Adrenal gland (tissue), 12 donors: ENCODE data around the gene ARHGEF18. TPM values are rescaled to one million over a fixed set of nuclear protein-coding genes. Genes with fewer than 3 reads are reported as not detected.

Experiments
- DNase-seq, 7 donors: peaks; one replicate each; pipeline ENCODE4 v3.0.0-alpha.2; 2019 to 2020
- H3K27ac ChIP-seq, 5 donors: fragments of 200-600 bp; sonication (generic) in 4 of 5; 1 replicate in 3 of 5; 2 replicates in 2 of 5; pipeline versions ENCODE4 v1.5.1 to v1.8.0; 2016 to 2020; ENCODE audit warnings: mild to moderate bottlenecking in 1 of 5
- H3K27me3 ChIP-seq: fragments of 200-600 bp; 2 replicates; pipeline ENCODE4 v1.8.0; 2021
- H3K36me3 ChIP-seq, 2 donors: fragments of 200-600 bp; replicated peaks in 1 of 2; 1 replicate in 1 of 2; 2 replicates in 1 of 2; pipeline versions ENCODE4 v1.5.1 to v1.8.0; 2018 to 2022
- H3K4me1 ChIP-seq, 2 donors: fragments of 200-600 bp; replicated peaks in 1 of 2; 1 replicate in 1 of 2; 2 replicates in 1 of 2; pipeline versions ENCODE4 v1.5.1 to v1.8.0; 2018 to 2021
- H3K4me3 ChIP-seq, 4 donors: fragments of 200-600 bp; sonication (generic) in 3 of 4; one replicate each; pipeline ENCODE4 v1.5.1; 2016 to 2018
- H3K9me3 ChIP-seq, 3 donors: fragments of 200-600 bp; sonication (generic) in 1 of 3; replicated peaks in 1 of 3; 1 replicate in 2 of 3; 2 replicates in 1 of 3; pipeline versions ENCODE4 v1.5.1 to v1.8.0; 2016 to 2021
- CTCF ChIP-seq, 6 experiments: fragments of 450-650 bp in 4 of 6; fragments of 200-600 bp in 2 of 6; sonication (generic) in 1 of 6; IDR thresholded peaks; 1 replicate in 5 of 6; 2 replicates in 1 of 6; pipeline versions ENCODE4 v1.5.1 to v1.8.0; 2016 to 2021; ENCODE audit warnings: antibody characterized with exemption in 6 of 6, mild to moderate bottlenecking in 2 of 6, moderate library complexity in 1 of 6
- POLR2A ChIP-seq, 2 donors: fragments of 450-650 bp; IDR thresholded peaks; one replicate each; pipeline ENCODE4 v1.6.1; 2017; ENCODE audit warnings: antibody characterized with exemption in 2 of 2, mild to moderate bottlenecking in 2 of 2, moderate library complexity in 1 of 2
- WGBS, 4 donors: extraction: QIAGEN DNeasy Blood & Tissue Kit in 2 of 4; methylation state at CpG; one replicate each; pipeline versions ENCODE4 v1.1.5 to v1.1.7; 2013 to 2017; 5-methylcytosine and 5-hydroxymethylcytosine counted together
- intact Hi-C, 2 donors: fragments of 100-400 bp; cut with DNase I; formaldehyde crosslinking; loops; one replicate each; pipeline versions ENCODE4 v1.14.1 to v1.15.0; 2022 to 2023
- polyA plus RNA-seq, 3 donors: library from polyadenylated mRNA; stranded (reverse); fragments of 200-250 nt in 2 of 3; fragments of 350-450 nt in 1 of 3; fragmentation: Illumina TruSeq in 1 of 3; extraction: RNeasy Lipid Tissue Mini Kit (QIAGEN cat#74804) in 1 of 3; gene quantifications; one replicate each; pipeline ENCODE4 v1.2.3, GENCODE V29; 2013 to 2014
- total RNA-seq, 9 donors: library from RNA; depleted of rRNA in 4 of 9; stranded (reverse); fragments of >200 nt in 4 of 9; fragments of 120-200 nt in 1 of 9; fragmentation: NEBNext Ultra II Directional in 1 of 9; extraction: Animal tissue kit (Norgen Biotek cat#: 25700) in 1 of 9; gene quantifications; one replicate each; pipeline versions ENCODE4 v1.1.0 to v1.2.4, GENCODE V29; 2013 to 2023
- donor health status: healthy with polysubstance abuse.
- donor health status: Bipolar disorder and iron deficiency.
- donor health status: DM: yes; HTN: yes; CAD: no.
- donor health status: DM: no; HTN: no; CAD: no.
- donor health status: DM: no; HTN: no; CAD: no.
- donor health status: DM: yes; HTN: yes; CAD: no.

The ARHGEF18 gene
- total and polyA plus RNA-seq, 12 donors = 5.9 to 52.3 (median 32.0) TPM

- intact Hi-C loops = loop anchor here (10.0 kb wide), 3 partner anchors 178 to 328 kb away; partner anchors contain the start of genes MCEMP1 (in 1 of the 2), PNPLA6 (in 1 of the 2) and TRAPPC5 (in 1 of the 2)
- 88 to 95% (median 92%) methylated on average over 6 to 7 of the region's 7 CpGs for WGBS, 4 donors
These were observed 8.3 kb downstream of the ARHGEF18 start for GRCh38 chr19:7356899-7357627.

GRCh38 chr19:7358102-7358597, 9.4 kb downstream of the ARHGEF18 start:
- no peak overlapping the region for H3K27ac ChIP-seq
- H3K9me3 ChIP-seq = no peaks in the 10 kb centered on the region
- no peak overlapping the region for H3K4me3 ChIP-seq
- TF ChIP-seq CTCF (IDR thresholded peaks at IDR 0.05) (no peak), POLR2A (IDR thresholded peaks at IDR 0.05) (no peak)
- H3K27me3 ChIP-seq = no peaks in the 10 kb centered on the region
- H3K4me1 ChIP-seq = peaks cover 0 to 13% of the 10 kb centered on the region in 2 donors
- DNase-seq = no peak
- intact Hi-C loops = loop anchor here (10.0 kb wide), 3 partner anchors 177 to 327 kb away; partner anchors contain the start of genes MCEMP1 (in 1 of the 2), PNPLA6 (in 1 of the 2) and TRAPPC5 (in 1 of the 2)
- H3K36me3 ChIP-seq = no peaks in the 10 kb centered on the region

More at GRCh38 chr19:7356899-7357627, 8.3 kb downstream of the ARHGEF18 start:
- Histone ChIP-seq H3K27ac (no peak overlapping the region), H3K4me3 (no peak overlapping the region), H3K9me3 (no peaks in the 10 kb centered on the region), H3K36me3 (no peaks in the 10 kb centered on the region), H3K4me1 (peaks cover 0 to 13% of the 10 kb centered on the region in 2 donors), H3K27me3 (no peaks in the 10 kb centered on the region)
- DNase-seq = no peak
- TF ChIP-seq CTCF (IDR thresholded peaks at IDR 0.05) (no peak), POLR2A (IDR thresholded peaks at IDR 0.05) (no peak)

GRCh38 chr19:7360393-7360984, 11.8 kb downstream of the ARHGEF18 start:
- Histone ChIP-seq H3K36me3 (no peaks in the 10 kb centered on the region), H3K27ac (no peak overlapping the region), H3K9me3 (no peaks in the 10 kb centered on the region), H3K27me3 (no peaks in the 10 kb centered on the region), H3K4me1 (peaks cover 0 to 9% of the 10 kb centered on the region in 2 donors), H3K4me3 (no peak overlapping the region)
- TF ChIP-seq CTCF (IDR thresholded peaks at IDR 0.05) (no peak), POLR2A (IDR thresholded peaks at IDR 0.05) (no peak)
- intact Hi-C loops = loop anchor here in 1 of 2 donors (10.0 kb wide), 1 partner anchor 434 kb away; no protein-coding TSS in a partner anchor
- no peak for DNase-seq
- WGBS, 4 donors = 67 to 80% (median 74%) methylated on average over 7 to 8 of the region's 8 CpGs

- H3K27ac ChIP-seq = no peak overlapping the region
- H3K9me3 ChIP-seq = no peaks in the 10 kb centered on the region
- H3K4me3 ChIP-seq = no peak overlapping the region
- H3K4me1 ChIP-seq = no peaks in the 10 kb centered on the region
- DNase-seq = no peak
- 89 to 95% (median 90%) methylated on average over 2 of the region's 2 CpGs for WGBS, 4 donors
- H3K27me3 ChIP-seq = no peaks in the 10 kb centered on the region
- no peaks in the 10 kb centered on the region for H3K36me3 ChIP-seq
- TF ChIP-seq CTCF (IDR thresholded peaks at IDR 0.05) = no peak
- no peak for TF ChIP-seq POLR2A (IDR thresholded peaks at IDR 0.05)
- intact Hi-C loops = loop anchor here in 1 of 2 donors (10.0 kb wide), 1 partner anchor 432 kb away; no protein-coding TSS in a partner anchor
These were observed 14.5 kb downstream of the ARHGEF18 start for GRCh38 chr19:7363225-7363624.
